IMR-90 (cell line): ENCODE results near the gene UBASH3B.

Experiments used
- CTCF ChIP-seq: conservative IDR thresholded peaks from 2 replicates; pipeline ENCODE4 v1.5.1; 2012; ENCODE audit warnings: mild to moderate bottlenecking, low read depth, low read length, improper control_type of control experiment
- FOS ChIP-seq: fragments of 150-350 bp; IDR thresholded peaks from 2 replicates; pipeline ENCODE4 v1.6.1; 2016; ENCODE audit warnings: low read depth, low read length
- MAFK ChIP-seq: IDR thresholded peaks from 2 replicates; pipeline ENCODE4 v1.6.1; 2012; ENCODE audit warnings: low read depth, low read length, improper control_type of control experiment
- MAZ ChIP-seq: IDR thresholded peaks from 2 replicates; pipeline ENCODE4 v1.6.1; 2012; ENCODE audit warnings: low read depth, mild to moderate bottlenecking, low read length, improper control_type of control experiment, moderate library complexity, borderline replicate concordance
- MXI1 ChIP-seq: IDR thresholded peaks from 2 replicates; pipeline ENCODE4 v1.6.1; 2012; ENCODE audit warnings: low read depth, mild to moderate bottlenecking, low read length, moderate library complexity, borderline replicate concordance
- POLR2A ChIP-seq: IDR thresholded peaks from 2 replicates; pipeline ENCODE4 v1.6.1; 2012; ENCODE audit warnings: mild to moderate bottlenecking, low read depth, low read length
- RAD21 ChIP-seq: IDR thresholded peaks from 2 replicates; pipeline ENCODE4 v1.6.1; 2012; ENCODE audit warnings: low read length, improper control_type of control experiment
- SMC3 ChIP-seq: fragments of 150-350 bp; IDR thresholded peaks from 2 replicates; pipeline ENCODE4 v1.6.1; 2016; ENCODE audit warnings: low read depth, mild to moderate bottlenecking, antibody characterized with exemption, low read length, moderate library complexity

- TF ChIP-seq CTCF (no peak), MXI1 (no peak), POLR2A (no peak), MAFK (no peak), MAZ (no peak), FOS (no peak), RAD21 (no peak), SMC3 (no peak)
These were observed 195.9 kb downstream of the UBASH3B start for GRCh38 chr11:122851366-122851966.
